ENCODE data around the gene KRT13.

- TF ChIP-seq POLR2AphosphoS5 (IDR thresholded peaks at IDR 0.05; ENCODE audit: low read depth) (no peak), CTCF (IDR thresholded peaks at IDR 0.05; ENCODE audit: insufficient read depth, low read length) (no peak)
Measured at GRCh38 chr17:41511116-41511515, 5.7 kb upstream of the KRT13 start.
